Fibroblast of the aortic adventitia (primary cell): ENCODE measurements around the gene HOXA11. TPM values are rescaled to one million over a fixed set of nuclear protein-coding genes. Genes with fewer than 3 reads are reported as not detected.

Experiments
- DNase-seq: peaks from one replicate; pipeline ENCODE4 v3.0.0-alpha.2; 2010; ENCODE audit warnings: low read depth
- H3K4me3 ChIP-seq: 2 replicates; pipeline ENCODE4 v1.5.1; 2011; ENCODE audit warnings: low read depth, mild to moderate bottlenecking, control low read depth, low read length, moderate library complexity
- total RNA-seq: library from RNA; depleted of rRNA; stranded (reverse); fragments of >200 nt; gene quantifications from 2 replicates; pipeline ENCODE4 v1.2.3, GENCODE V29; 2012; ENCODE audit warnings: low replicate concordance
- TF ChIP-seq, protein P1 (sequence below): IDR thresholded peaks from 2 replicates; pipeline ENCODE4 v1.5.1; 2011; ENCODE audit warnings: mild to moderate bottlenecking, low read length, control low read depth, inconsistent platforms; ENCODE audit not compliant: insufficient read depth

HOXA11 gene
- total RNA-seq, 1 donor, result not detected

DNA sequence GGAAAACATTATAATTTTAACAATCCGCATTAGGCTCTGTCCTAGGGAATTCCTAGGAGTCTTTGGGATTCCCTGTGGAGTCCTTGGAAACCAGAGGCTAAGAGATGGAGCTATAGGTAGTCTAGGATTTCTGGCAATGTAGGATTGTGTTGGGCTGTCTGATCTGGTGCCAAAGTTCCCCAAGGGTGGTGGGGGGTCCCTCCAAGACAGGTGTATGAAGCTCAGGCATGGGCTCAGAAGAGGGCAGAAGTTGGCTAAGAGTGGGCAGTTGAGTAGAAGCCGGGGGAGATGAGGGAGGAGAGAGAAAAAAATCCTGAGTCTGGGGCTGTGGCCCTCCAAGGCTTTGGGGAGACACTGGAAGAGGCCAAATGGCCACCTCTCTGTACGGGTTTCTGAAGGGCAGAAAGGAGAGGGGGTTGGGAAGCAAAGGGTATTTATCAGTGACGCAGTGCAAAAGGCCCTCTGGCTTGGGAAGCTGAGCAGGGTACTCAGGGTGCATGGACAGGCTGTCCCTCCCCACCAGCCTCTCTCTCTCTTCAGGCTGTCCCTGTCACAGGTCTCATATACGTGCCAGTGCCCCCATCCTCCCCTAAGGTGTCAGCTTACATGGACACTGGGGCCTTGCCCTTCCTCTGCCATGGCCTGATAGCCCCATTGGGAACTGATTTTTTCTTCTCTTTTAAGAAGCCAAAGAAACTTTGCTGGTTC lies 38.4 kb downstream of the HOXA11 start:
- TF ChIP-seq, protein P1, sequence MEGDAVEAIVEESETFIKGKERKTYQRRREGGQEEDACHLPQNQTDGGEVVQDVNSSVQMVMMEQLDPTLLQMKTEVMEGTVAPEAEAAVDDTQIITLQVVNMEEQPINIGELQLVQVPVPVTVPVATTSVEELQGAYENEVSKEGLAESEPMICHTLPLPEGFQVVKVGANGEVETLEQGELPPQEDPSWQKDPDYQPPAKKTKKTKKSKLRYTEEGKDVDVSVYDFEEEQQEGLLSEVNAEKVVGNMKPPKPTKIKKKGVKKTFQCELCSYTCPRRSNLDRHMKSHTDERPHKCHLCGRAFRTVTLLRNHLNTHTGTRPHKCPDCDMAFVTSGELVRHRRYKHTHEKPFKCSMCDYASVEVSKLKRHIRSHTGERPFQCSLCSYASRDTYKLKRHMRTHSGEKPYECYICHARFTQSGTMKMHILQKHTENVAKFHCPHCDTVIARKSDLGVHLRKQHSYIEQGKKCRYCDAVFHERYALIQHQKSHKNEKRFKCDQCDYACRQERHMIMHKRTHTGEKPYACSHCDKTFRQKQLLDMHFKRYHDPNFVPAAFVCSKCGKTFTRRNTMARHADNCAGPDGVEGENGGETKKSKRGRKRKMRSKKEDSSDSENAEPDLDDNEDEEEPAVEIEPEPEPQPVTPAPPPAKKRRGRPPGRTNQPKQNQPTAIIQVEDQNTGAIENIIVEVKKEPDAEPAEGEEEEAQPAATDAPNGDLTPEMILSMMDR, result no peak
- no peak for DNase-seq
- no peak overlapping the region for H3K4me3 ChIP-seq

DNA sequence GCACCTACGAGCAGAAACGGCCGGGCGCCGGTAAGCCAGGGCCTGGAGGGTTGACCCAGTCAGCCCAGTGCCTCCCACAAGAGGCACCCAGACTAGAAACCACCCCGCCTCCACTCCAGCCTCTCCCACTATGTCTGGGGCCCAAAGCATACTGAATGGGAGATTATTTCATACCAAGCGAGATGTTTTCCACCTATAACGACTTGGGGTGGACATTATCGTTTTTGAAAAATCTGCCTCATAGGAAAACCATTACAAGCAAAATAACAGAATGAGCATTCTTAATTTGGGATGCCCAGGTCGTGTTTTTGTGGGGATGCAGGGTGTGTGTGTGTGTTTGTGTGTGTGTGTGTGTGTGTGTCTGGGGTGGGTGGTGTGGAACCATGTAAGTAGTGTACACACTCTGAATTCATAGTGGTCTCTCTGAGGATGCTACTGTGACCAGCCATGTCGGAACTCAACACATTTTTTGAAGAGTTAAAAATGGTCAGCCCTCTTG lies 39.1 kb downstream of the HOXA11 start:
- H3K4me3 ChIP-seq, result no peak overlapping the region
- TF ChIP-seq, protein P1, result no peak
- DNase-seq, result no peak

DNA sequence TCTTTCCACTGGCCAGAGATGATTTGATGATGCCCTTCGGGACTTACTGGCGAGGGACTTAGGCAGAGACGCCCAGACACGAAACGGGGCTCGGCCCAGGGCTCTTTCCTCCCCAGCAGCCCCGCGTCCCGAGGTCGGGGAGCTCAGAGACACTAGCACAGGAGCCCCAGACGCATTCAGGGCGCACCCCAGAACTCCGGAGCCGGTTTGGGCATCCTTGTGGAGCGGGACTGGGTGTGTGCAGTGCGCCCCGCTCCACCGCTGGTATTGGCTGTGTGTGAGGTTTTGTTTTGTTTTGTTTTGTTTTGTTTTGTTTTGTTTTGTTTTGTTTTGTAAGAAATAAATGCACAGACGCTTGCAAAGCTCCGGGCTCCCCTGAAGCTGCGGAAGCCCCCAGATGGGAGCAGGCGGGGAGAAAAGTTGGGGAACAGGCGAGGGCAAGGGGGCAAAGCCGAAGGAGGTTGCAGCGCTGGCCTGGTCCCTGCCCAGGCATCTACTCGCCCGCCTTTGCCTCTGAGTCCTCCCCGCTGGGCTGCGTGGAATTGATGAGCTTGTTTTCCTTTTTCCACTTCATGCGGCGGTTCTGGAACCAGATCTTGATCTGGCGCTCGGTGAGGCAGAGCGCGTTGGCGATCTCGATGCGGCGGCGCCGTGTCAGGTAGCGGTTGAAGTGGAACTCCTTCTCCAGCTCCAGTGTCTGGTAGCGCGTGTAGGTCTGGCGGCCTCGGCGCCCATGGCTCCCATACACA lies 39.7 kb downstream of the HOXA11 start:
- TF ChIP-seq, protein P1, result no peak
- H3K4me3 ChIP-seq, result no peak overlapping the region
- no peak for DNase-seq

DNA sequence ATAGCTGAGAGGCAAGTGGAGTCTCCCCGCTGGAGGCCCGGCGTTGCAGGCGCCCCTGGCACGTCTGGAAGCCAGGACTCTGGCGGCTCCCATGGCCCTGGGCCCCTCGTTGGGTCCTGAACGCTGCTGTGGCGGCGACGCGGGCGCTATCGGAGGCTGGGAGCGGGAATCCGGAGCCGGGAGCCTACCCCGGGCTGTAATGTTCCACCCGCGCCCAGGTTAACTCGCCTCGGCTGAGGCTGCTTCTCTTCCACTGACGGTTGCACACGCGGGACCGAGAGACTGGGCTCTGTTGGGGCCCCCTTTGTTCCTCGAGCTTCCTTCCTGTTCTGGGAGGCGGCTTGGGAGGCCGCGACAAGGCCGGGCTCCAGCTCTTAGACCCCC lies 40.3 kb downstream of the HOXA11 start:
- H3K4me3 ChIP-seq, result no peak overlapping the region
- TF ChIP-seq, protein P1, result no peak
- no peak for DNase-seq

DNA sequence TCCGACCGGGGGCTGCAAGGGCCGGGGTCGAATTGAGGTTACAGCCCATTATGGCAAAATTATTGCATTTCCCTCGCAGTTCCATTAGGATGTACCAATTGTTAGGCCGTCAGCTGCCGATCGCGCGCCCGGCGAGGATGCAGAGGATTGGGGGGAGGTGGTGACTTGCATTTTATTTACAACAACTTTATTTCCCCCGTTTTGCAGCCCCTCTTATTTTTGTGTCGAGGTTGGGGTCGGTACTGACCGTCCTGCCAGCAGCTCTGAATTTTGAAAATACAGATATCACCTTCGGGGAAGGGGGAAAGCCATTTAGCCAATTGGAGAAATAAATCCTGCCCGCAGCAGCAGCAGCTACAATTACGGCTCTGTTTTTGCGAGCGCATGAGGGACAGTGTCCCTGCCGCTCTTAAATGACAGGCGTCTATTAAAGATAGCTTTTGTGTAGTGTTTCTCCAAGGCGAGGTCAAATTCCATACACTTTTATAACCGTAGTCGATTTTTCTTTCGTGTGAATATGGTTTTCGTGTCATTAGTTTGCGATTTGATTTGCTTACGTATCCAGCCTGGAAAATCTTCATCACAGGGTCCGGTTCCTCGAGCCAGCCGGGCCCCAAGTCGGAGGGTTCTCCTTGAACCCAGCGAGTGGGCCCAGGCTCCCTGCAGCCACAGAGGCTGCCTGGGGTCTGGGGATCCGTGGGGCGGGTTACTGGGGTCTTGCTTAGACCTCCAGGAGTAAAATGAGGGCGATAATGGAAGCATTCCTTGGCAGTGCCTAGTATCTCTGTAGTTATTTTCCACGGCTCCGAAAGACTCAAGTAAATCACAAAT lies 40.9 kb downstream of the HOXA11 start:
- H3K4me3 ChIP-seq, result no peak overlapping the region
- no peak for DNase-seq

More for the DNA sequence above, 40.9 kb downstream of the HOXA11 start:
- TF ChIP-seq, protein P1, result no peak
